RWPE1 (cell line): ENCODE measurements around the gene GSTCD.
"Not testable (repeated sequence)": the region's sequence is repeated elsewhere in the genome, so short reads cannot be mapped to it uniquely, and the experiment has no call there.

Experiments used
- CTCF ChIA-PET: fragments of 350-600 bp; sonication (Branson Sonifier 250); formaldehyde crosslinking; extraction: SDS; loops from one replicate; lab custom pipeline; 2021; lab: Yijun Ruan, JAX
- POLR2A ChIA-PET: fragments of 400-600 bp; formaldehyde crosslinking; extraction: SDS; loops from one replicate; lab custom pipeline; 2020; ENCODE audit warnings: antibody characterized with exemption; ENCODE audit not compliant: low non-redundant PET; lab: Yijun Ruan, JAX
- DNase-seq: peaks from one replicate; pipeline ENCODE4 v3.0.0; 2012; ENCODE audit warnings: low spot score
- H3K27ac ChIP-seq: fragments of 450-650 bp; 2 replicates; pipeline ENCODE4 v1.5.1; 2017
- CTCF ChIP-seq: fragments of 450-650 bp; conservative IDR thresholded peaks from 2 replicates; pipeline ENCODE4 v1.5.1; 2017; ENCODE audit warnings: low read depth, mild to moderate bottlenecking

Gene GSTCD

DNA sequence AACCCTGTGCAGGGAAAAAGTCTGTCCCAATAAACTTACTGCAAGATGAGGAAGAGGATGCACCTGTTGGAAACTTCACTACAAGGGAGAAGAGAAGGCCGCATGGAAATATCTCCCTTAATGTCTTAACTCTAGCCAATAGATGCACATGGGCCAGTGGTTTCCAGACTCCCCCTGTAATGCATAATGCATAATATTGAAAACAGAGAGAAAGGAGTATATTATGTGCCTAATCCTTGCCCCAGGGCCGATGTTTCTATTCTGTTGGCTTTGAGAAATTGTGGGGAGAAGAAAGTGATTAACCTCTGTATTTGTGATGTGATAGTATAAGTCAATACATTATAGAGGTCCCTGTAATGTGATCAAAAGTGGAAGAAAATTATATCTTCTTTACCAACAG lies 37.3 kb upstream of the GSTCD start:
- DNase-seq: no peak
- TF ChIP-seq CTCF: no peak
- CTCF ChIA-PET: no interaction called here
- POLR2A ChIA-PET: no interaction called here
- H3K27ac ChIP-seq: no peak overlapping the region

DNA sequence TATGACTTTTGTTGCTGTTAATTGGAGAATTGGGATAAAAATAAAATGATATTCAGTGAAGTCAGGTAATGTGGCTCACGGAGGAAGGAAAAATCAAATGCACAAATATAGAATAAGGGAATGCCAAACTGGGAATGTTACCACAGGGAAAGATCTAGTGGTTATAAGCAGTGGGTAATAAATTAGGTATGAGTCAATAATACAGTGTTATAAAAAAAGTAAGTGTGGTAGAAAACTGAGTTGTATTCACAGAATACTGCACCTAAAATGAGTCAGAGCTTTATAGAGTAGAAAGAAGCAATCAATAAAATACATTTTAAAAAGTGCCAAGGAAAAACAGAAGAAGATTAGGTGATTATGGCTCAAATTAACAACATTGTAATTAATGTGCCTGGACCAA lies 34.6 kb upstream of the GSTCD start:
- CTCF ChIA-PET: no interaction called here
- POLR2A ChIA-PET: no interaction called here
- no peak for DNase-seq
- H3K27ac ChIP-seq: no peak overlapping the region
- TF ChIP-seq CTCF: no peak

DNA sequence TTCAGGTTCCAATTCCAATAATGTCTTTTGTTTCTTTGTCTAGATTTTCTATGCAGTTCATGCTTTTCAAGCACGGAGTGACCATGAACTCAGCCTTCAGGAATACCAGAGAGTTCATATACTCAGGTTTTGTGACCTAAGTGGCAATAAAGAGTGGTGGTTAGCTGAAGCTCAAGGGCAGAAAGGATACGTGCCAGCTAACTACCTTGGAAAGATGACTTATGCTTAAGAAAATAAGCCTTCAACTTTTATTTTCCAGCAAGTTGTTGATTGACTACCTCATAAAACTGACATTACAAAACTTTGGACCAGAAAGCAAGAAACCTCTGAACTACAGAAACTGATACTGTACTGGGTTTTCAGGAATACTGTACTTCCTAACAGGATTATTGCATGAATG lies 30.9 kb upstream of the GSTCD start:
- DNase-seq: no peak
- ChIA-PET POLR2A (no interaction called here), CTCF (no interaction called here)
- H3K27ac ChIP-seq: no peak overlapping the region
- TF ChIP-seq CTCF: no peak

- CTCF ChIA-PET: interaction anchor here (0.6 kb wide), 1 partner anchor 159 kb away, joined by 3 read pairs; no protein-coding TSS in a partner anchor
- POLR2A ChIA-PET: no interaction called here
- TF ChIP-seq CTCF: no peak
- no peak for DNase-seq
- no peak overlapping the region for H3K27ac ChIP-seq
Observed at GRCh38 chr4:105679186-105679585, 29.4 kb upstream of the GSTCD start.

- no peak for DNase-seq
- ChIA-PET CTCF (no interaction called here), POLR2A (no interaction called here)
- TF ChIP-seq CTCF: no peak
- no peak overlapping the region for H3K27ac ChIP-seq
Observed at GRCh38 chr4:105683038-105683437, 25.5 kb upstream of the GSTCD start.

DNA sequence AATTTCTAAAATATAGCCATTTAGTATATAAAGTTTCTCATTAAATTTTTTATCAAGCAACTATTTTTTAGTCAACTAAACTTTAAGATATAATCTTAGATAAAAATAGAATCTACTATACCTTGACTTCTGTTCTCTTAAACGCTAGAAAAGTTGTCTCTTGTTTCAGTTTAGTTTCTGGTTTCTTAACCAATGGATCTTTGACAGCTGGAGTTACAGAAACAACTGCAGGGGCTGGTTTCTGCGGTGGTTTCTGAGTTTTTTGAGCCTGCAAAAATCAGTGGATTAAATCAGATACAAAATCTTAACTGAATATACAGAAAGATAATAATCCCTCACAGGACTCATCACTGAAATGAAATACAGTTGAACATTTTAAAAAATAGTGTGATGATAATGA lies 22.0 kb upstream of the GSTCD start:
- ChIA-PET POLR2A (no interaction called here), CTCF (interaction anchor here (0.7 kb wide), 3 partner anchors 78 to 340 kb away, joined by 3 to 5 read pairs (median 4); no protein-coding TSS in a partner anchor)
- no peak for DNase-seq
- TF ChIP-seq CTCF: no peak
- H3K27ac ChIP-seq: no peak overlapping the region

DNA sequence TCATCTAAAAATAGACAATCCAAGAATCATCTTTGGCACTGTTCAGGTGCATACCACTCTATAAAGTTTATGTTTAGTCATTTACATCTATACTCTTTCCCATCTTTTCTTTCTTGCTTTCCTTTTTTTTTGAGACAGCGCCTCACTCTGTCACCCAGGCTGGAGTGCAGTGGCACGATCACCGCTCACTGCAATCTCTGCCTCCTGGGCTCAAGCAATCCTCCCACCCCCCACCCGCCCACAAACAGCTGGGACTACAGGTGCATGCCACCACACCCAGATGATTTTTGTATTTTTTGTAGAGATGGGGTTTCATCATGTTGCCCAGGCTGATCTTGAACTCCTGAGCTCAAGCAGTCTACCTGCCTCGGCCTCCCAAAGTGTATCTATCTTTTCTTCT lies 13.8 kb upstream of the GSTCD start:
- CTCF ChIA-PET, DNase-seq, POLR2A ChIA-PET, H3K27ac ChIP-seq: not testable (repeated sequence)

- H3K27ac ChIP-seq, CTCF ChIA-PET, DNase-seq, POLR2A ChIA-PET: not testable (repeated sequence)
Observed at GRCh38 chr4:105695832-105696231, 12.8 kb upstream of the GSTCD start.
